ENCODE results near the gene ARPC1A. TPM values are rescaled to one million over a fixed set of nuclear protein-coding genes. Genes with fewer than 3 reads are reported as not detected.

ARPC1A gene
- total RNA-seq, 1 experiment from 2014 or later, result 201 TPM

- no peak for TF ChIP-seq CTCF (IDR thresholded peaks at IDR 0.05; ENCODE audit: insufficient read depth in 1 of 2, low read depth in 1 of 2, low read length in 1 of 2, severe bottlenecking in 1 of 2, unreplicated experiment in 1 of 2)
- Mint-ChIP-seq H3K27me3 (ENCODE audit: insufficient read depth, unreplicated experiment) (no peaks in the 10 kb centered on the region), H3K4me1 (ENCODE audit: low read depth, unreplicated experiment) (peaks cover 15% of the 10 kb centered on the region), H3K36me3 (ENCODE audit: insufficient read depth, unreplicated experiment) (peaks cover 40% of the 10 kb centered on the region), H3K9me3 (ENCODE audit: unreplicated experiment) (no peaks in the 10 kb centered on the region), H3K27ac (ENCODE audit: unreplicated experiment) (peak overlapping the region; percentile 91), H3K4me3 (ENCODE audit: unreplicated experiment) (peak overlapping the region; percentile 46)
- Histone ChIP-seq H3K36me3 (ENCODE audit: control insufficient read depth, insufficient read depth, low read length) (peaks cover 2% of the 10 kb centered on the region; the same call in 1 of the 2 replicates), H3K9me3 (no peaks in the 10 kb centered on the region), H3K4me3 (ENCODE audit: low read depth, low read length) (no peak overlapping the region), H3K4me1 (peaks cover 10% of the 10 kb centered on the region), H3K27me3 (replicated peaks; ENCODE audit: control insufficient read depth, insufficient read depth, low read length) (no peaks in the 10 kb centered on the region)
- BruUV-seq (replicated peaks), result no TSS peak
- DNase-seq, result no peak
- POLR2A ChIA-PET, result no interaction called here
- intact Hi-C loops (cut with micrococcal nuclease; ENCODE audit: unreplicated experiment), result no loop called here
- CTCF ChIA-PET, result interaction anchor here (0.6 to 0.7 kb wide), 4 partner anchors 11 to 168 kb away, joined by 3 to 12 read pairs (median 6); no protein-coding TSS in a partner anchor
These were observed 5.3 kb downstream of the ARPC1A start for GRCh38 chr7:99331002-99331401.

- H3K36me3 ChIP-seq (ENCODE audit: control insufficient read depth, insufficient read depth, low read length), result peaks cover 2% of the 10 kb centered on the region; the same call in 1 of the 2 replicates
- H3K4me1 ChIP-seq, result no peaks in the 10 kb centered on the region
- no peak for TF ChIP-seq CTCF (IDR thresholded peaks at IDR 0.05; ENCODE audit: insufficient read depth in 1 of 2, low read depth in 1 of 2, low read length in 1 of 2, severe bottlenecking in 1 of 2, unreplicated experiment in 1 of 2)
- H3K27ac Mint-ChIP-seq (ENCODE audit: unreplicated experiment), result no peak overlapping the region
- H3K4me3 ChIP-seq (ENCODE audit: low read depth, low read length), result no peak overlapping the region
- no peaks in the 10 kb centered on the region for H3K27me3 Mint-ChIP-seq (ENCODE audit: insufficient read depth, unreplicated experiment)
- H3K9me3 Mint-ChIP-seq (ENCODE audit: unreplicated experiment), result no peaks in the 10 kb centered on the region
- intact Hi-C loops (cut with micrococcal nuclease; ENCODE audit: unreplicated experiment), result no loop called here
- H3K4me3 Mint-ChIP-seq (ENCODE audit: unreplicated experiment), result no peak overlapping the region
- TSS peak; percentile 7 for BruUV-seq (replicated peaks)
- ChIA-PET CTCF (no interaction called here), POLR2A (no interaction called here)
- no peaks in the 10 kb centered on the region for H3K9me3 ChIP-seq
- no peaks in the 10 kb centered on the region for H3K27me3 ChIP-seq (replicated peaks; ENCODE audit: control insufficient read depth, insufficient read depth, low read length)
- peaks cover 99% of the 10 kb centered on the region for H3K36me3 Mint-ChIP-seq (ENCODE audit: insufficient read depth, unreplicated experiment)
- DNase-seq, result no peak
- H3K4me1 Mint-ChIP-seq (ENCODE audit: low read depth, unreplicated experiment), result no peaks in the 10 kb centered on the region
These were observed 13.9 kb downstream of the ARPC1A start for GRCh38 chr7:99339595-99339994.

GRCh38 chr7:99340659-99341058, 15.0 kb downstream of the ARPC1A start:
- intact Hi-C loops (cut with micrococcal nuclease; ENCODE audit: unreplicated experiment), result no loop called here
- H3K9me3 Mint-ChIP-seq (ENCODE audit: unreplicated experiment), result no peaks in the 10 kb centered on the region
- H3K4me1 ChIP-seq, result no peaks in the 10 kb centered on the region
- no peak overlapping the region for H3K4me3 Mint-ChIP-seq (ENCODE audit: unreplicated experiment)
- ChIA-PET POLR2A (no interaction called here), CTCF (no interaction called here)
- no peaks in the 10 kb centered on the region for H3K9me3 ChIP-seq
- H3K36me3 Mint-ChIP-seq (ENCODE audit: insufficient read depth, unreplicated experiment), result peaks cover 99% of the 10 kb centered on the region
- TF ChIP-seq CTCF (IDR thresholded peaks at IDR 0.05; ENCODE audit: insufficient read depth in 1 of 2, low read depth in 1 of 2, low read length in 1 of 2, severe bottlenecking in 1 of 2, unreplicated experiment in 1 of 2), result no peak
- H3K4me1 Mint-ChIP-seq (ENCODE audit: low read depth, unreplicated experiment), result no peaks in the 10 kb centered on the region
- no peaks in the 10 kb centered on the region for H3K27me3 ChIP-seq (replicated peaks; ENCODE audit: control insufficient read depth, insufficient read depth, low read length)
- no TSS peak for BruUV-seq (replicated peaks)
- no peak for DNase-seq
- no peak overlapping the region for H3K4me3 ChIP-seq (ENCODE audit: low read depth, low read length)
- H3K36me3 ChIP-seq (ENCODE audit: control insufficient read depth, insufficient read depth, low read length), result no peaks in the 10 kb centered on the region; the same call in 1 of the 2 replicates
- no peak overlapping the region for H3K27ac Mint-ChIP-seq (ENCODE audit: unreplicated experiment)
- no peaks in the 10 kb centered on the region for H3K27me3 Mint-ChIP-seq (ENCODE audit: insufficient read depth, unreplicated experiment)

Measured in Caco-2 (cell line).